HFF-Myc (cell line): ENCODE results near the gene ABL2.

ENCODE experiments used
- DNase-seq: peaks from one replicate; pipeline ENCODE4 v3.0.0-alpha.2; 2011; ENCODE audit warnings: low read depth; ENCODE audit errors: extremely low read depth
- H3K4me3 ChIP-seq: replicated peaks from 2 replicates; pipeline ENCODE4 v1.5.1; 2011; ENCODE audit warnings: low read depth, mild to moderate bottlenecking, control low read depth, low read length
- TF ChIP-seq, protein P1 (sequence below): IDR thresholded peaks from 2 replicates; pipeline ENCODE4 v1.5.1; 2012; ENCODE audit warnings: mild to moderate bottlenecking, low read depth, low read length, control low read depth; ENCODE audit errors: missing control alignments

The ABL2 gene

GRCh38 chr1:179164494-179164893, 65.0 kb downstream of the ABL2 start:
- DNase-seq = no peak
- H3K4me3 ChIP-seq = no peak overlapping the region
- TF ChIP-seq, protein P1, sequence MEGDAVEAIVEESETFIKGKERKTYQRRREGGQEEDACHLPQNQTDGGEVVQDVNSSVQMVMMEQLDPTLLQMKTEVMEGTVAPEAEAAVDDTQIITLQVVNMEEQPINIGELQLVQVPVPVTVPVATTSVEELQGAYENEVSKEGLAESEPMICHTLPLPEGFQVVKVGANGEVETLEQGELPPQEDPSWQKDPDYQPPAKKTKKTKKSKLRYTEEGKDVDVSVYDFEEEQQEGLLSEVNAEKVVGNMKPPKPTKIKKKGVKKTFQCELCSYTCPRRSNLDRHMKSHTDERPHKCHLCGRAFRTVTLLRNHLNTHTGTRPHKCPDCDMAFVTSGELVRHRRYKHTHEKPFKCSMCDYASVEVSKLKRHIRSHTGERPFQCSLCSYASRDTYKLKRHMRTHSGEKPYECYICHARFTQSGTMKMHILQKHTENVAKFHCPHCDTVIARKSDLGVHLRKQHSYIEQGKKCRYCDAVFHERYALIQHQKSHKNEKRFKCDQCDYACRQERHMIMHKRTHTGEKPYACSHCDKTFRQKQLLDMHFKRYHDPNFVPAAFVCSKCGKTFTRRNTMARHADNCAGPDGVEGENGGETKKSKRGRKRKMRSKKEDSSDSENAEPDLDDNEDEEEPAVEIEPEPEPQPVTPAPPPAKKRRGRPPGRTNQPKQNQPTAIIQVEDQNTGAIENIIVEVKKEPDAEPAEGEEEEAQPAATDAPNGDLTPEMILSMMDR = no peak

DNA sequence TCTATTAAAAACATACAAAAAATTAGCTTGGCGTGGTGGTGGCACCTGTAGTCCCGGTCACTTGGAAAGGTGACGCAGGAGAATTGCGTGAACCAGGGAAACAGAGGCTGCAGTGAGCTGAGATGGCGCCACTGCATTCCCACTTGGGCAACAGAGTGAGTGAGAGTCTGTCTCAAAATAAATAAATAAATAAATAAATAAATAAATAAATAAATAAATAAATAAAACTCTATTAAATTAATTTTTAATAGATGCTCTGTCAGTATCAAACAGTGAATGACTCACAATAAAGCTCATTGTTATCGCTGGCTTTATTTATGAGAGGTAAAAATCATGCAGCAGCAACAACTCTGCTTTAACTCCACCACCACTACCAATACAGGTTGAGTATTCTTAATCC, 72.8 kb downstream of the ABL2 start:
- no peak for DNase-seq
- TF ChIP-seq, protein P1 = no peak
- no peak overlapping the region for H3K4me3 ChIP-seq

DNA sequence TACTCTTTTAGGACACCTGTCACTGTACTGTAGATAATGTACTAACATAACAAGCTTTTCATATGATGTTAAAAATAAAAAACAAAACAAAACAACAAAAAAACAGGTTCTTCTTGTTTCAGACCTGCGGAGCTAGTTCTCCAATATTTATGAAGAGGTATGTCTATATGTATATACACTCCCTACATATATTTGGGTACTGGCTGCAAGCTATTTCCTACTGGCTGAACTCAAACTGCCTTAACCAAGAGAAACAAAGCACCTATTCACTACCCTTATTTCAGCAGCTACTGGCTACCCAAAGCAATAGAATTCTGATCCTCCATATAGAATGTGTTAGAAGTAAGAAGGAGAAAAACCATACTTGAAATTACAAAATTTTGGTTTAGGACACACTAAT, 73.5 kb downstream of the ABL2 start:
- no peak for DNase-seq
- H3K4me3 ChIP-seq = no peak overlapping the region
- TF ChIP-seq, protein P1 = no peak

DNA sequence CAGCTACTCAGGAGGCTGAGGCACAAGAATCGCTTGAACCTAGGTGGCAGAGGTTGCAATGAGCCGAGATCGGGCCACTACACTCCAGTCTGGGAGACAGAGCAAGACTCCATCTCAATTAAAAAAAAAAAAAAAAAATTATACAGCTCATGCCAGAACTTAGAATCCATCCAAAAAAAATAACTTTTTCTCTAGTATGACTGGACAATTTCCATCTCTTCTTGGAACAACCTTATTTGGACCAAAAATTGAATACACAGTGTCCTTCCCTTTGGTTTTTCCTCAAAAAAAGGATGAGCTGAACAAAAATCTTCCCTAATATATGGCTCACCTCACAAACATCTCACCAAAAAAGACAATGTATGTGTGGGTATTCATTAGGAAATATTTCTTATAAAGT, 73.9 kb downstream of the ABL2 start:
- TF ChIP-seq, protein P1 = no peak
- DNase-seq = no peak
- H3K4me3 ChIP-seq = no peak overlapping the region

DNA sequence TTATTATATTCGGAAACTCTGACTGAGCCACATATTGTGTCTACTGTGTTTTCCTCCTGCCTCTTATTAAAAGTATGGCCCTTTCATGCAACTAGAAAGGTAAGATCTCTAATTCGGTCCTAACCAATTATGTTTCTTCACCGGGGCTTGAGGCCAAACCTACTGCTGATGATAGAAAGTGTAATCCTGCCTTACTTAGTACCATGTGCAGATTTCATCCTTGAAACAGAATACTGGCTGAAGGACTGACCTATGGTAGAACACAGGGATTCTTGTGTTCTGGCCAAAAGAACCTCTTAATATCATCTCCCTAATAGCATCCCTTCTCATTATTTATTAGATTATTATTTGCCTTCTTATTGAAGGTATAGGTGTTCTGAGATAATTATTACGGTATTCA, 75.0 kb downstream of the ABL2 start:
- TF ChIP-seq, protein P1 = no peak
- DNase-seq = no peak
- no peak overlapping the region for H3K4me3 ChIP-seq

DNA sequence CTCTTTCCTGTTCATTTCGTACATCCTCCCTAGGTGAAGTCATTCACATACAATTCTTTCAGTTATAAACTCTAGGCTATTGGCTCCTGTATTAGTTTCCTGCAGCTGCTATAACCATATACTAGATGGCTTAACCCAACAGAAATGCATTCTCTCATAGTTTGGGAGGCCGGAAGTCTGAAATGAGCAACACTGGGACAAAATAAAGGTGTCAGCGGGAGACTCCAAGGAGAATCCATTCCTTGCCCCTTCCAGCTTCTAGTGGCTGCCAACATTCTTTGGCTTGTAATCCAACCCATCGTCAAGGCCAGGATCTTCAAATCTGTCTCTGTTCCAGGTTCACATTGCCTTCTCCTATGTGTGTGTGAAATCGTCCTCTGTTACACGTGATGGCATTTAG, 76.3 kb downstream of the ABL2 start:
- DNase-seq = no peak
- H3K4me3 ChIP-seq = no peak overlapping the region
- TF ChIP-seq, protein P1 = no peak

DNA sequence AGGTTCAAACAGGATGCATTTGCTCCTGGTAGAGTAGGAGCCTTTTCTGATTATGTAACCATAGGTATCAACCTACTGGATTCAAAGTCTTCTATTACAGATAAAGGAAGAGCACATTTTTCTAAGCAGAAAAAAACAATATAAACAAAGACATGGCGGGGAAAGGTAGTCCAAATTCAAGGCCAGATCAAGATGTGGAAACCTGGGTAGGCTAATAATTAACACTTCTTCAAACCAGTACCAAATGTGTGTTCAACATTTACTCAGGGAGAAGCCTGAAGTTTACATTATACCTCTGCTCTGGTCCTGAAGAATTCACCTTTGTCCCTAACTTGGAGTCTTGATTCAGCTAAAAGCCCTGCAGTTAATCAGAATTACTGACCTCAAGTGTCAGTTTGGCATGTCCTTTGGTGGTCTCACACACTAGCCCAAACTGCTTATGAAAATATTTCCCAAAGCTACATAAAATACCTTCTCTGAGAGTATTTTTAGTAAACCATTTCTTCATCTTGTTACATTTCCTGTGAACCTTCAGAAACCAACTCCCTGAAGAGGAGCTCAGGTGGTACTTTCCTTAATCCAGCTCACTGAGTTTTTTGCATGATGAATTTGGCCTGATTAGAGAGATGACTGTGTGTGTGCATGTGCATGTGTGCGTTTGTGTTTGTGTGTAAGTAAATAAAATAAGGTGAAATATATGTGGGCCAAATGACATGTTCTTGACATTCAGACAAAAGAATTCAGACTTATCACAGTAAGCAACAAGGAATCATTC, 77.4 kb downstream of the ABL2 start:
- DNase-seq = no peak
- no peak overlapping the region for H3K4me3 ChIP-seq
- TF ChIP-seq, protein P1 = no peak
